Amygdala (tissue), 56 donors: ENCODE measurements around the gene PSKH1.
"Not testable (repeated sequence)": the region's sequence is repeated elsewhere in the genome, so short reads cannot be mapped to it uniquely, and the experiment has no call there.

ENCODE experiments used
- DNase-seq, 56 donors: peaks; one replicate each; lab custom pipeline; 2025; lab: John Stamatoyannopoulos, UW

PSKH1 gene

DNA sequence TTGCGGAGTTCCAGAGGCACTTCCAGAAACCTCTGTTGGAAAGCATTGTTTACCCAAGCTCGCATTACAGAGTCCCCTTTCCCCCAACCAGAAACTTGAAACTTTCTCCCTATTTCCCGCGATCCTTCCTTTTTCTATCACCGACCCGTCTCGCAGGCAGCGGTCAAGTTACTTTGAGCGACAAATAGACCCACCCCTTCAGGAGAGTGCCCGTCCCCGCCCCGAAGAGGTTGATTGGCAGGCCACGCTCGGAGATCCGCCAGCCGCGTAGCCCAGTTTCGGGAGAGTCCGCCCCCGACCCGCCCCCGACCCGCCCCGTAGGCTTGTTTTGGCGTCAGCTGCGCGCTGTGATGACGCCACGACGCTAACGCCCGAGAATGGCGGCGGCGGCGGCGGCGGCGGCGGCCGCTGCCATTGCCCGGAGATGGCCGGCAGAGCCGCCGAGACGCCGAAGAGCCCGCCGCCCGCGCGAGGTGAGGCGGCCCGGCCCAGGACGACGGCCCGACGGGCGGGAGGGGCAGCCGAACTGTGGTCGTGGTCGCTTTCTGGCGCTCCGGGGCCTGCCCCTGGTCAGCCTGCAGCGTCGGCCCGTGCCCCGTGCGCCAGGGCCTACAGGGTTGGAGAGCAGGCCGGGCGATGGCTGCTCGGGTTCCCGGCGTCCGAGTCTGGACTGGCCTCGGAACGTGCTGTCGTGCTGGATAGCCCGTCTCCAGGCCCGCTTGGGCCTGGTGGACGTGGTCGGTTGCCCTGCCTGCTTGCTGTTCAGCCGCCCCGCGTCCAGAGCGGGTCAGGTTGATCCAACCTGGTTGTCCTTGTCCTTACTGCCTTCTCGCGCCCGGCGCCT, at the start of gene PSKH1:
Gene PSKH1 (plus strand): TSS at position 356 of the 844 bp plus-strand sequence. CDS start 15,496 bp downstream, outside the sequence.
- DNase-seq = peak; percentile 31 to 98 (median 94)

DNA sequence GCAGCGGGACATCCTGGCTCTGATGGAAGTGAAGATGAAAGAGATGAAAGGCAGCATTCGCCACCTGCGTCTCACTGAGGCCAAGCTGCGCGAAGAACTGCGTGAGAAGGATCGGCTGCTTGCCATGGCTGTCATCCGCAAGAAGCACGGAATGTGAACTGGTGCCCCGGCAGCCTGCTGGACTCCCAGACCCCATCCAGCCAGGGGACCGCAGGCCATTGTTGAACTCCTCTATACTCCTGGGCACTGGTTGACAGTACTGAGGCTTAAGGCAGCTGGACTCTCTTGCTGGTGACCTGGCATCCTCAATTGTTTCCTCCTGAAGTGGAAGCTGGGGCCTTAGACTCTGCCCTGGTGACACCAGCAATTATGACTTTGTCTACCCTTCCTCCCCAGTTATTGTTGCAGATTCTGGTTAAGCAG, 49.7 kb upstream of the PSKH1 start:
- DNase-seq = peak in 2 of 56 donors; percentile 15 to 31

DNA sequence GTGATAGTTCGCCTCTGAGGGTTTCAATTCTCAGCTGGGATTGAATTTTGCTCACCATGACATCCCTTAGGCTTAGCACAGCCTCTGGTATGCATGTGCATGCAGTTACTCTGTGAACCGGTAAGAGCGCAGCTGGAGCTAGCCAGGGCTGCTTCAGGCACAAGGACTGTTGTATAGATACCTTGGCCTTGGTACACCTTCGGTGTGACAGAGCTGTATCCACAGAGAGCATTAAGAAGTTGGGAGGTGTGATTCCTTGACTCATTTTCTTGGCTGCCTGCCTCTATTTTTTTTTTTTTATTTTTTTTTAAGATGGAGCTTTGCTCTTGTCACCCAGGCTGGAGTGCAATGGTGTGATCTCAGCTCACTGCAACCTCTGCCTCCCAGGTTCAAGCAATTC, 48.6 kb upstream of the PSKH1 start:
- no peak for DNase-seq

DNA sequence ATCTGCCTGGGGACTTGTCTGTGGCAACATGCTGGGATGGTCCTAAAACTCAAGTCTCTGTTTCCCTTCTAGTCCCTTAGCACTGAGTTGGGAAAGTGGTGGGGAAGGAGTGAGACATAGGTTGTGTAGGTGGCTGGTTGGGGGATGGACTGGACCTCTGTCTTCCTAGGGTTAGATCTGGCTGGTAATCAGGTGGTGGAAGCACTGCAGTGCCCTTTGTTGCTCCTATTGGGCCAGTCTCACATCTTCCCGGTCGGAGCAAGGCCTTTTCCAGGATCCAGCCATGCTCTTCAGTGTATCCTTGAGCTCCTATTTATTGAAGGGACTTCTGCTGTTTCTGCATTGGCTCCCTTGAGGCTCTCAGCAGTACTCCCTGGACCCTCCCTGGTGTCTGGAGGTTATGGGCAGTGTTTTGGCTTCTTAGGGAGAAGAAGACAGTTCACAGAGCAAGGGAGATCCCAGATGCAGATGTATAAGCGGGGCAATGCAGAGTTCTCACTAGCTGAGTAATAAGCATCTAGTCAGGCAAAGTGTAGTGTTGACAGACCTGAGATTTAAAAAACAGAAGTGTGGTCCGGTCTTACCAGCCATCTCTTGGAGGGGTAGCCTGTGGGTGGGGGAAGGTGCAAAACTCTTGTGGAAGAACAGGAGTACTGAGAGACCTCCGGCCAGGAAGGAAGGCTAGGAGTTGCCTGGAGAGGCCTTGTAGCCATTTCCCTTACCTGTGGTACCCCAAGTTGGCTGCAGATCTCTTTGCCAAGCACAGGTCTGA, 47.6 kb upstream of the PSKH1 start:
- DNase-seq = no peak

DNA sequence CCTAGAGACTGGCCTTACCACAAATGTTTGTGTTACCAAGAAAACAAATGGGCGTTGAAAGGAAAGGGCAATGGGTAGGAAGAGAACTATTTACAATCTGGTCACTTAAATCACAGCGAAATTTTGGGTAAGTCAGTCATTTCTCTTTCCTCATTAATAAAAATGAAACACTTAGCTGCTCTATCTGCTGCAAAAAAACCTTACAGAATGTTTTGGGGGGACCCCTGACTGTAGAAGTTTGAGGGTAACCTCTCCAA, 47.1 kb upstream of the PSKH1 start:
- DNase-seq = no peak

DNA sequence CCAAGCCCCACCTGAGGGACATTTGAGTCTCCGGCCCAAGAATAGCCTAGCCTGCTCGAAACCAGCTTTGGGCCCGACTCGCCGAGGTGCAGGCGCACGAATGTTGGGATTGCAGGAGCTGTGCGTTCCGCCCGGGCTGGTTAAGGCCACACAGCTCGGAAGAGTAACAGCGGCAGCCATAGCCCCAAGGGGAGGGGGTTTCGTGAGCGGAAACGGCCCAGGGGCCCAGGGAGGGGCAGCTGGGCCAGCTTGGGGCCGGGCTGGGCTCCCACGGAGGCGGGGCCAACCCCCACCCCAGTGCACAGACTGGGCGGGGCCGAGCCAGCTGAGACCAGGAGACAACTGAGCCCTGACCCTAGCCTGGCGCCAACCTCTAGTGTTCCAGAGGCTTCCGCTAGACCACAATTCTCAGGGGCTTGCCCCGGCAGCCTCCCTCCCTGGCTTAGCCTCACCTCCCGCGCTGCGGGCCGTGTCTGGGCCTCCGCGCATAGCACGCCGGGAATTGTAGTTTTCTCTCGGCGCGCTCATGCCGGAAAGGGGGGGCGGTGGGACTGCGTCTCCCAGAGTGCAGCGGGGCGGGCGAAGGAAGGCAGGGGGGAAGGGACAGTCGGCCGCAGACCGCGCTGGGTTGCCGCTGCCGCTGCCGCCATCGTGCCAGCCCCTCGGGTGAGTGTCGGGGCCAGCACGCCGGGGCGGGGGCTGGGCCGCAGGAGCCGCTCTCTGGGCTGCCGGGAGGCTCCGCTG, 46.6 kb upstream of the PSKH1 start, which contains the start of gene NUTF2:
Gene NUTF2 (plus strand): TSS at position 614 of the 744 bp plus-strand sequence. CDS start 18,198 bp downstream, outside the sequence.
- DNase-seq = peak; percentile 40 to 98 (median 90)

DNA sequence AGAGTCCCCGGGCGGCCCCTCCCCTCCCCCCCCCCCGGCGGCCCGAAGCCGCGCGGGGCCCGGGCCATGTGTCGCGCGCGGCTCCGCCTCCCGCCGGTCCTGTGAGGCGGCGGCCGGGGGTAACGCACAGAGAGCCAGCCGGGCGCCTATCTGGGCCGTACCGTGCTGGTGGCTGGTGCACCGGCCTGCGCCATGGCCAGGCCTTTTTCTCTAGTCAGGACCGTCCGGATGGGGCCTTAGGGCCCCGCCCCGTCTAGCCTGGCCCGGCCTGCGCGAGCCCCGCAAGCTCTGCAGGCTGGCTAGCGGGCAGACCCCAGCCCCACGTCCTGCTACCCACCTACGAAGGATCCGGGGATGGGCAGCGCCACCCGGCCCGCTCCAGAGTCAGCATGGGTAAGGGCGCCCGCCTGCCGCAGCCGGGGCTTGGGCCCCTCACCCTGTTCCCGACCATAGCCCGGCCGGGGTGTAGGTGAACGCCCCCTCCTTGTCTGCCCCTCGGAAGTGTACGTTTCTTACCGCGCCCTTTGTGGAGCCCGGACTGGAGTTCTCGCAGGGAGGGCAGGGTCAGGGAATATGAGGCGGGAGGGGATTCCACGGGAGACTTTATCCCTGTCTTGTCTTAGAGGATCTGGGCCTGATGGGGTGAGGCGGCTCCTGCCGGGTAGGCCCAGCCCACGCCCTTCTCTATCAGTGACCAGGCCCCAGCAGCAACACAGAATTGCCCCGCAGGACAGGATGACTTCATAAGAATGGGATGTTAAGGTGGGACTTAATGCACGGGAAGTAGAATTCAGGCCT, 45.8 kb upstream of the PSKH1 start, which contains the start of gene CENPT:
Gene CENPT (minus strand): TSS at position 630 of the 798 bp plus-strand sequence. CDS start 13,834 bp downstream, outside the sequence.
- peak in 20 of 56 donors; percentile 37 to 84 (median 66) for DNase-seq

DNA sequence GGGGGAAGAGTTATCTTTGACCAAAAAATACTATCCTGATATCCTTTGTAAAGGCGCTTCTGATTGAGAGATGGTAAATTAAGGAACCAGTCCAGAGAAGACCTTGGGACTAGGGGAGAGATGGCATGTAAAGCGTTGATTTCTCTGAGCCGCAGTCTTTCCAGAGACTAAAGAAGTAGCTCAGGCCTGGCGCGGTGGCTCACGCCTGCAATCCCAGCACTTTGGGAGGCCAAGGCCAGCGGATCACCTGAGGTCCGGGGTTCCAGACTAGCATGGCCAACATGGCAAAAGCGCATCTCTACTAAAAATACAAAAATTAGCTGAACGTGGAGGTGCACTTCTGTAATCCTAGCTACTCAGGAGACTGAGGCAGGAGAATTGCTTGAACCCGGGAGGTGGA, 44.9 kb upstream of the PSKH1 start:
- DNase-seq = no peak

DNA sequence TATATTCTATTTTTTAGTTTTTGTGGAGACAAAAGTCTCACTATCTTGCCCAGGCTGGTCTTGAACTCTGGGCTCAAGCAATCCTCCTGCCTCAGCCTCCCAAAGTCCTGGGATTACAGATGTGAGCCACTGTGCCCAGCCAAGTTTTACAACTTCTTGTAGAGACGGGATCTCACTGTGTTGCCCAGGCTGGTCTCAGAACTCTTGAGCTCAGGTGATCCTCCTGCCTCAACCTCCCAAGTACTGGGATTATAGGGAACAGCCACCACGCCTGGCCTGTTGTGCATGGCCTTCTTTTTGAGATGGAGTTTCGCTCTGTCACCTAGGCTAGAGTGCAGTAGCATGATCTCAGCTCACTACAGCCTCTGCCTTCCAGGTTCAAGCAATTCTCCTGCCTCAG, 39.4 kb upstream of the PSKH1 start:
- DNase-seq = no peak

DNA sequence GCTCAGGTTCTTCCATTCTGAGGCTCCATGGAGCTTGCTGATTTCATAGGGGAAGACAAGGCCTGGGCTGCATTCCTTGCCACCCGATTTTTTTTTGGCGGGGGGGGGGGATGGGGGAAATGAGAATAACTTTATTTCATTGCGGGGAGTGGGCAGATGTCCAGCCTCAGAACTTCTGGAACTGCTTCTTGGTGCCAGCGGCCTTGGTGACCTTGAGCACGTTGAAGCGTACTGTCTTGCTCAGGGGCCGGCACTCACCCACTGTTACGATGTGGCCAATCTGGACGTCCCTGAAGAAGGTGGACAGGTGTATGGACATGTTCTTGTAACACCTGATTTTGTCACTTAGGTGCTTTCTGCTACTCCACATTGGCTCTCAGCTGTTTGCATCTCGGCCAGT, 37.3 kb upstream of the PSKH1 start:
- DNase-seq = no peak

DNA sequence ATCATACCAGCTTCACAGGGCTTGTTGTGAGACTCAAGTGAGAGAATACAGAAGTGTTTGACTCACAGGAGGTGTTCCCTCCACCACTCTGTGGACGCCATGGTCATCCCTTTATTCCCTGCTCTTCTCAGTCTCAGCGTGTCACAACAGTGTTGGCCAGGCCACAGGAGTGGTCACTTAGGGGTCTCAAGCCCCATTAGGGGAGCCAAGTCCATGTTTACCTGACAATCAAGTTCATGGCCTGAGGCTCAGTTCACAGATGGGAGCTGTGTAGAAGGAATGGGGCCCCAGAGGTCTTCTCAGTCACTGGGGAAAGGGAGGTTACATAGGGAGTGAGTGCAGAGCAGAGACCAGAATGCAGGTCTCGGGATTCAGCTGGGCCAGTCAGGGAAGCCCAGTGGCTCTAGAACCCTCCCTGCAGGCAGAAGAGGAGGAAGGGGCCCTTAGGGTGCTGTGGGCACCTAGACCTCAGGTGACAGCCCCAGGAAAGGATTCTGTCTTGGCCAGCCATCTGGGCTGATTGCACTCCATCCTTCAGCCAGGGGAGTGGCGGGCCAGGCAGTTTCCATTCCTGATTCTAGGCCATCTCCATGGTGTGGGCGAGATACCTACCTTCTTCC, 36.0 kb upstream of the PSKH1 start:
- DNase-seq = no peak

DNA sequence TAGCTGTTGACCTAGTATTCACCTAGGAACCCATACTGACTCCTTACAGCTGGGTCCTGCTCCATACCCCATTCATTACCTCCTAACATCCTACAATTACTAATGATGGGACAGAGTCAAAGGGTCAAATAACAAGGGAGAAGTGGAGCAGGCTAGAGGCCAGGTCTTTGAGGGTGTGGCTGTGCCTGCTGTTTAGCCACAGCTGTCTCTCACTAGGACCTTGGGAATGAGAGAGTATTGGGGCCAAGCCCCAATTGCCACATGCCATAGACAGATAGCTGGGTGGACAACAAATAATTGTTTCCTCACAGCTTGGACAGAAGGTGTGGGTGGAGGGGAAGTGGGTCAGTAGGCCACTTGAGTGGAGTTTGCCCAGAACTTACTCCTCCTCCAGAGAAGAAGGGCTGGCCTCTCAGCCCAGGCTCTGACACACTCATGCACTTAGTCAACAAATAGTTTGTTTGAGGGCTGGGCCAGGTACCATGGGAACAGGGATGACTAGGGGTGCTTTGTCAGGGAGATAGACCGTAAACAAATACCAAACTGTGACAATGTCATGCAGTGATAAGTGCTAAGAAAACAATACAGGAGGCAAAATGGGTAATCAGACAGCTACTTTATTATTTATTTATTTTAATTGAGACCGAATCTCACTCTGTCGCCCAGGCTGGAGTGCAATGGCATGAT, 35.4 kb upstream of the PSKH1 start:
- DNase-seq = peak in 7 of 56 donors; percentile 4 to 37 (median 12)

DNA sequence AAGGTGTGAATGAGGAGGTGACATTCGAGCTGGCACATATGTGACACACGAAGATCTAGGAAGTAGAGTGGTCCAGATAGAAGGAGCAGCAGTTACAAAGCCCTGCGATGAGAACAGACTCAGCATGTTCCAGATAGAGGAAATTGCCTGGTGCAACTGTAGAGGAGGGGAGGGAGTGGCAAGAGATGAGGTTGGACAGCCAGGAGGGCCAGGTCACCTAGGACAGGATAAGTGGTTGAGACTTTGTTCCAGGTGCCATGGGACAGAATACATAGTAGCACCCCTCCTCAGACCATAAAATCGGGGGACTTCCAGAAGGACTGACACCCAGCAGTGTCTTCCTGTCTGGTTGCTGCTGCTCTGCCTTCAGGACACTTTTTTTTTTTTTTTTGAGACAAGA, 34.6 kb upstream of the PSKH1 start:
- DNase-seq = no peak

DNA sequence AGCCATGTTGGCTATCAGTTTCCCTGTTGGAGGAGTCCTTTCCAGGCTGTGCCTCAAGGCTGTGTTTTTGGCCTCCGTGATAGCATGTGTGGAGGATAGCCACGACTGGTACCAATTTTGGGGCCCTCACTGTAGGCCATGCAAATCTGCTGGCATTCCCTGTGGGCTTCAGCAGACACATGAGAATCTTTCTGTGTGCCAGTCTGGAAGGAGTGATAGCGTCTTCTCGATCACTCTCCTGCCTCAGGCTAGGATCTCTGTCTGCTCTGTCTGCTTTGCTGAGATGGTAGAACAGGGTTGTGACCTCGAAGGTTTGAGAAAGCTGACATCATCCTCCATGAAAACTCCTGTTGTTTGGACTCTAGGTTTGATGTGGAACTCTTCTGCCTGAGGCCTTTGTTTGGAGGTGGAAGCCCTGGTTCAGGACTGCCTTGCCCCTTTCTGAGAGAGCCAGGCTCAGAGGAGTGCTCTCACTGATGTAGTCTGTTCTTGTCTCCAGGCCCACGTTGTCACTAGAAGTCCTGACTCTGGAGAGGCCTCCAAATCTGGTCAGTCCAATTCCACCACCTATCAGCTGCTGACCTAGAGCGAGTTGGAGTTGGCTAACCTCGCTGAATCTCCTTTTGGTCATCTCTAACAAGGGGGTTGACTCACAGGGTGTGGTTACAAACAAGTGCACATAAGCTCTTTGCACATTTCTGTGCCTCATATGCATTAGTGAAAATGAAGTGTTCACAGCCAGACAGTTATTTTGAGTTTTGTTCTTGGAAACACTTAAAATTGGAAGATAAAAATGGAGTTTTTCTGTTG, 32.3 kb upstream of the PSKH1 start:
- no peak for DNase-seq

DNA sequence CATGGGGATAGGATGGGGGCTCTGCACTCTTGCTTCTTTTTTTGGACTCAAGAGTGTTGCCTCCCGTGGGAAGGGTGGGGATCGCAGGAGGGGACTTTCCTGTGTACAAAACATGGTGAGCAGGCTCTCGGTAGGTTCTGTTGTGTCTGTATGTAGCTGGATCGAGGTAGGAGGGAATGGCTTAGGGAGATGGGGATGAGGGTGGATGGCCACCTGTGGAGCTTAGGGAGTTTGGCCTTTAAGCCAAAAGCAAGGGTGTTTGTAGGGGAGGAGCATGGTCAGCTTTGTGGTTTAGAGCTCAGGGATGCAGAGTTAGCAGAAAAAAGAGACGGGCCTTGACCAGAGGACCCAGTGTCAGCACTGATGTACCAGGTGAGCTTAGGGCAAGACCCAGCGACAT, 31.2 kb upstream of the PSKH1 start:
- no peak for DNase-seq

DNA sequence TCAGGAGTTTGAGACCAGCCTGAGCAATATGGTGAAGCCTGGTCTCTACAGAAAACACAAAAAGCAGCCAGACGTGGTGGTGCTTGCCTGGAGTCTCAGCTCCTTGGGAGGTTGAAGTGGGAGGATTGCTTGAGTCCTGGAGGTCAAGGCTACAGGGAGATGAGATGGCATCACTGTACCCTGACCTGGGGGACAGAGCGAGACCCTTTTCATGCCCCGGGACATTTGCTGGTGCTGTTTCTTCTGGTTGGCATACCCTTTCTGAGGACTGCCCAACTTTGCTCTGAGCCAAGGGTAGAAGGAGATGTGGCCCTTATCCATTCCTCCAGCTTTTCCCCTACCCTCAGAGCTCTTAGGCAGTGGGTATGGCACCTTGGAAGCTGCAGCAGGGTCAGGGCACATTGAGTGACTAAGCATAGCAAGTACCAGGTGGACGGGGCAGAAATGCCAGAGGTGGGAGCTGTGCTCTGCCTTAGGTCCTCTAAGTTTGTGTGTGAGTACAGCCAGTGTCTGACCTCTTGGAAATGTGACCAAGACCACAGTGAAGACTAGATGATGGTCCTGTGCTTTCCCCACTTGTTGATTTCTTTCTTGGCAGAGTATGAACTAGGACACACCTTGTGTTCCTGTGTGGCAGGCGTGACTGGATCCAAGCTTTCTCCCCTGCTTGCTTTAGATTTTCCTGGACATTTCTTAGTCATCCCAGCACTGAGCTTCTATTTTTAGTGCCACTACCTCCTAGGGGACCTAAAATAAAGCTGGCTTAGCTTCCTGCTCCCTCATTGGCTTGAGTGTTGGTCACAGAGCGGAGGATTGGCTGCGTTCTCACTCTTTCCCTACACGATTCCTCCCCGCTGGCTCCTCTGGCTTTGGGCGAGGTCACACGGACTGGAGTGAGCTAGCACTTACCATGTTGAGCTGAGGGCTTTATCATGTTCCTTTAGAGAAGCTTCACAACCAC, 30.2 kb upstream of the PSKH1 start:
- peak in 14 of 56 donors; percentile 11 to 59 (median 32) for DNase-seq

DNA sequence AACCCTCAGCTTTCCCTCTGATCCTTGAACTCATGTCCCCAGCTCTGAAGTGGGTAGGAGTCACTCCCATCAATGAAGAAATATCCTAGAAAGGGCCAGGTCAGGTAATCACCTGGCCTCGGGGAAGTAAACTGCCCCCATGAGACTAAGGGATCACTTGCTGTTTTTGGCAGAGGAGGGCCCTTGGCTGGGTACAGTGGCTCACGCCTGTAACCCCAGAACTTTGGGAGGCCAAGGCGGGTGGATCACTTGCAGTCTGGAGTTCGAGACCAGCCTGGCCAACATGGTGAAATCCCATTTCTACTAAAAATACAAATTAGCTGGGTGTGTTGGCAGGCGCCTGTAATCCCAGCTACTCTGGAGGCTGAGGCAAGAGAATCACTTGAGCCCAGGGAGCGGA, 29.0 kb upstream of the PSKH1 start:
- DNase-seq = not testable (repeated sequence)
